Muscle layer of duodenum (tissue), 2 donors: ENCODE data around the gene SNX22.

ENCODE experiments used
- H3K27ac ChIP-seq: one replicate; pipeline ENCODE4 v1.7.0; 2013; ENCODE audit warnings: mild to moderate bottlenecking, low read length
- H3K27me3 ChIP-seq: one replicate; pipeline ENCODE4 v1.7.0; 2013; ENCODE audit warnings: low read depth, mild to moderate bottlenecking, control low read depth, low read length
- H3K36me3 ChIP-seq, 2 donors: one replicate each; pipeline ENCODE4 v1.7.0; 2013; ENCODE audit warnings: low read length in 2 of 2, control low read depth in 1 of 2, mild to moderate bottlenecking in 1 of 2; ENCODE audit not compliant: insufficient read depth in 2 of 2, control insufficient read depth in 1 of 2
- H3K4me1 ChIP-seq, 2 donors: one replicate each; pipeline ENCODE4 v1.7.0; 2013; ENCODE audit warnings: low read length in 2 of 2, mild to moderate bottlenecking in 2 of 2, control low read depth in 1 of 2, moderate library complexity in 1 of 2; ENCODE audit not compliant: insufficient read depth in 2 of 2, control insufficient read depth in 1 of 2
- H3K4me3 ChIP-seq, 2 donors: one replicate each; pipeline ENCODE4 v1.7.0; 2013; ENCODE audit warnings: low read length in 2 of 2, low read depth in 1 of 2, mild to moderate bottlenecking in 1 of 2
- H3K9me3 ChIP-seq, 2 donors: one replicate each; pipeline ENCODE4 v1.7.0; 2013; ENCODE audit warnings: low read length in 2 of 2, control low read depth in 1 of 2, mild to moderate bottlenecking in 1 of 2; ENCODE audit not compliant: control insufficient read depth in 1 of 2
- donor health status: healthy.

SNX22 gene

DNA sequence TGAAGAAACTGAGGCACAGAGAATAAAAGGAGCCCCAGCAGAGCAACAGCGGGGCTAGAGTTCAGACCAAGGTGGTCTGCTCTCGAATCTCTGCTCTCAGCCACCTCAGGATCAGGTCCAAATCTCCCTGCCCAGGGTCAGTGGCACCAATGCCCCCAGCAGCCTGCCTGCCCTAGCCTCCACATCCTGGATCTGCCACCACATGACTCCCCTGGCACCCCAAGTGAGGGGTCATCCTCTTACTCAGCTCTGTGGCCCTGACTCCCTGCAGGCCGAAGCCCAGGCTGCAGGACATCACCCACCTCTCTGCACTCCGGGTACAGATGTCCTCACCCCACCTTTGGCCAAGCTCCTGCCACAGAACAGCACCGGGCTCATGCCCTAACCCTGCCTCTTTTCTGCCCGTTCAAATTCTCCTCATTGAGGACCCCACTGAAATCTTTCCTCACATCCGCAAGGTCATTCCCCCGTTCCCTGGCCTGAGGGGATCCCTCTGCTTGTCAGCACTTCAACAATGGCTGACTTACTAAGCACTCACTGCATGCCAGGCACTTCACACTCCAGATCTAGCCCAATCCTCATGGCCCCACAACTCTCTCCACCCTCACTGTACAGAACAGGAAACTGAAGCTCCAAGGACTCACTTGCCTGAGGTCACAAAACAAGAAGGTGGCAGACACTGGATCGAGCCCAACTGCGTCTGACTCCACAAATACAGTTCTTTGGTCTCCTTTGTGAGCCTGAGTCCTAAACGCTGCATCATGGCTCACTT is 7.0 kb downstream of the SNX22 start:
- Histone ChIP-seq H3K36me3 (peaks cover 50 to 55% of the 10 kb centered on the region in 2 donors), H3K4me1 (peaks cover 13 to 23% of the 10 kb centered on the region in 2 donors), H3K27me3 (no peaks in the 10 kb centered on the region), H3K9me3 (no peaks in the 10 kb centered on the region), H3K27ac (no peak overlapping the region), H3K4me3 (no peak overlapping the region)

- H3K36me3 ChIP-seq = peaks cover 33 to 35% of the 10 kb centered on the region in 2 donors
- H3K27ac ChIP-seq = peak overlapping the region; percentile 94
These were observed 10.4 kb downstream of the SNX22 start for GRCh38 chr15:64161688-64162477.

DNA sequence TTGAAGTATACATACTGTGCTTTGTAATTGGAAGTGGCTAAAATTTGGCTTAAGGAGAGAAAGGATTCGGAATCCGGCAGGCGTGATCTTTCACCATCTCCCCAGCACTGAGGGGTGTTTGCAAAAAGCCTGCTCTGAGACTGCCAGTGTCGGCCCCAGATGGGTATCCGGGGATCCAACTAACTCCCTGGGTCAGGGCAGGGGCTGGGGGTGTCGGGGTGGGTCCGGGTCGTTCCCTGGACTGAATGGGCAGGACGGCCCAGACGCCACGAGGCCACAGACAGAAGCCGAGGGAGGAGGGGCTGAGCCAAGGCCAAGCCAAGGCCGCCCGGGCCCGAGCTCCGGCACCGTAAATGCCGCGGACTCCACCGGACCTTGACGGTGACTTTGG is 10.9 kb downstream of the SNX22 start:
- H3K27ac ChIP-seq = peak overlapping the region; percentile 94
- no peaks in the 10 kb centered on the region for H3K27me3 ChIP-seq
- H3K4me1 ChIP-seq = peaks cover 13 to 27% of the 10 kb centered on the region in 2 donors
- H3K36me3 ChIP-seq = peaks cover 27 to 29% of the 10 kb centered on the region in 2 donors
- peak overlapping the region; percentile 86 to 97 for H3K4me3 ChIP-seq
- H3K9me3 ChIP-seq = no peaks in the 10 kb centered on the region

More at GRCh38 chr15:64161688-64162477, 10.4 kb downstream of the SNX22 start:
- H3K27me3 ChIP-seq = no peaks in the 10 kb centered on the region
- no peaks in the 10 kb centered on the region for H3K9me3 ChIP-seq
- H3K4me3 ChIP-seq = peak overlapping the region; percentile 86 to 97
- H3K4me1 ChIP-seq = peaks cover 13 to 27% of the 10 kb centered on the region in 2 donors

GRCh38 chr15:64162869-64163658 is 11.5 kb downstream of the SNX22 start, which contains the start of gene PPIB:
TSS of gene PPIB (minus strand) at chr15:64163022. CDS start at chr15:64162986, 36 bp downstream.
- Histone ChIP-seq H3K4me3 (peak within 1 kb of the TSS; percentile 86 to 97), H3K4me1 (peaks cover 13 to 27% of the 10 kb centered on the region in 2 donors), H3K27me3 (no peaks in the 10 kb centered on the region), H3K36me3 (peaks cover 21 to 23% of the 10 kb centered on the region in 2 donors), H3K27ac (peak within 1 kb of the TSS; percentile 94), H3K9me3 (no peaks in the 10 kb centered on the region)

GRCh38 chr15:64163659-64164362 is 12.3 kb downstream of the SNX22 start:
- H3K36me3 ChIP-seq = peaks cover 14 to 15% of the 10 kb centered on the region in 2 donors
- peak overlapping the region; percentile 70 to 86 for H3K4me3 ChIP-seq
- H3K4me1 ChIP-seq = peaks cover 10 to 20% of the 10 kb centered on the region in 2 donors
- H3K27ac ChIP-seq = peak overlapping the region; percentile 34
- no peaks in the 10 kb centered on the region for H3K27me3 ChIP-seq
- no peaks in the 10 kb centered on the region for H3K9me3 ChIP-seq

- no peak overlapping the region for H3K27ac ChIP-seq
- H3K27me3 ChIP-seq = no peaks in the 10 kb centered on the region
- H3K9me3 ChIP-seq = no peaks in the 10 kb centered on the region
- peaks cover 8 to 20% of the 10 kb centered on the region in 2 donors for H3K4me1 ChIP-seq
- H3K36me3 ChIP-seq = peaks cover 9% of the 10 kb centered on the region in 2 donors
- H3K4me3 ChIP-seq = no peak overlapping the region
These were observed 12.9 kb downstream of the SNX22 start for GRCh38 chr15:64164436-64164835.

GRCh38 chr15:64166102-64166890 is 14.8 kb downstream of the SNX22 start:
- Histone ChIP-seq H3K27ac (no peak overlapping the region), H3K4me3 (no peak overlapping the region), H3K4me1 (peaks cover 8 to 14% of the 10 kb centered on the region in 2 donors), H3K36me3 (peaks cover 0 to 8% of the 10 kb centered on the region in 2 donors), H3K27me3 (no peaks in the 10 kb centered on the region), H3K9me3 (no peaks in the 10 kb centered on the region)

- H3K4me1 ChIP-seq = no peaks in the 10 kb centered on the region
- H3K27ac ChIP-seq = no peak overlapping the region
- H3K4me3 ChIP-seq = no peak overlapping the region
- H3K27me3 ChIP-seq = no peaks in the 10 kb centered on the region
- no peaks in the 10 kb centered on the region for H3K9me3 ChIP-seq
- H3K36me3 ChIP-seq = peaks cover 24 to 25% of the 10 kb centered on the region in 2 donors
These were observed 28.8 kb downstream of the SNX22 start for GRCh38 chr15:64180235-64180824.

DNA sequence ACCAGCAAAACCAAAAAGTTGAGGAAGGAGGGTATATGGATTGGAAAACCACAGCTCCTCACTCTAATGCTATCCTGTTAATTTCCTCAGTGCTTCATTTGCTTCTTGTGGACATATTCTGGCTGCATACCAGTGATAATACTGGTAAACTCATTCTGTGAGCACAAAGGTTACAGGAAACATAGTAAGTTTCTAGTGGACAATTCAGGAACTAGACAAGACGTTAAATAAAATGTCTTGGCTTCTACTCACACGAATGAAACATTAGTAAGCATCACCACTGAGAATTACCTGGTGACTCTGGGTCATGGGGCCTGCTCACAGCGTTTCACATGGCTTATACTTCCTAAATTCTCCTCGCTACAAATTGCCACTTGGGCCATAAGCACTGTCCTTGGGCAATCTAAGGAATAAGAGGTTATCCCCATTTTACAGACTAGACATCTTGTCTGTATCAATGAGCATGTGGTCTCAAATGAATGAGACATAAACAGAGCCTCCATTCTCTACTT is 31.4 kb downstream of the SNX22 start:
- Histone ChIP-seq H3K27ac (no peak overlapping the region), H3K9me3 (no peaks in the 10 kb centered on the region), H3K36me3 (peaks cover 22 to 26% of the 10 kb centered on the region in 2 donors), H3K4me1 (no peaks in the 10 kb centered on the region), H3K27me3 (no peaks in the 10 kb centered on the region), H3K4me3 (no peak overlapping the region)
